ENCODE results near the gene CD38. TPM values are rescaled to one million over a fixed set of nuclear protein-coding genes. Genes with fewer than 3 reads are reported as not detected.
"Not testable (repeated sequence)": the region's sequence is repeated elsewhere in the genome, so short reads cannot be mapped to it uniquely, and the experiment has no call there.

The CD38 gene
- total RNA-seq, 1 experiment from 2014 or later = not detected

GRCh38 chr4:15797320-15797719 lies 19.2 kb downstream of the CD38 start:
- no peaks in the 10 kb centered on the region for H3K9me3 ChIP-seq (ENCODE audit: low read depth, low read length, poor library complexity, severe bottlenecking)
- POLR2A ChIA-PET (ENCODE audit: low non-redundant PET) = no interaction called here
- intact Hi-C loops (cut with micrococcal nuclease; ENCODE audit: unreplicated experiment) = no loop called here
- no peak overlapping the region for H3K4me3 ChIP-seq (ENCODE audit: low read depth, low read length, poor library complexity, severe bottlenecking)
- CTCF ChIA-PET = no interaction called here
- H3K36me3 ChIP-seq (ENCODE audit: insufficient read depth, low read length, poor library complexity, severe bottlenecking) = no peaks in the 10 kb centered on the region
- no peak overlapping the region for H3K27ac ChIP-seq (ENCODE audit: low read depth, low read length, poor library complexity, severe bottlenecking)
- peaks cover 24% of the 10 kb centered on the region for H3K27me3 ChIP-seq (replicated peaks; ENCODE audit: insufficient read depth, low read depth, low read length, poor library complexity)
- no peak for TF ChIP-seq CTCF (conservative IDR thresholded peaks at IDR 0.05; ENCODE audit: low read depth, low read length)
- TF ChIP-seq EZH2 (IDR thresholded peaks at IDR 0.05; ENCODE audit: borderline replicate concordance, low read depth, low read length, poor library complexity, severe bottlenecking) = no peak
- no peak for DNase-seq (ENCODE audit: low spot score)
- BruUV-seq (replicated peaks) = no TSS peak
- no peaks in the 10 kb centered on the region for H3K4me1 ChIP-seq (ENCODE audit: insufficient read depth, low read length, poor library complexity, severe bottlenecking)

GRCh38 chr4:15799141-15799540 lies 21.0 kb downstream of the CD38 start:
- ChIA-PET CTCF (no interaction called here), POLR2A (ENCODE audit: low non-redundant PET) (no interaction called here)
- no peak overlapping the region for H3K27ac ChIP-seq (ENCODE audit: low read depth, low read length, poor library complexity, severe bottlenecking)
- H3K4me1 ChIP-seq (ENCODE audit: insufficient read depth, low read length, poor library complexity, severe bottlenecking) = no peaks in the 10 kb centered on the region
- peaks cover 21% of the 10 kb centered on the region for H3K27me3 ChIP-seq (replicated peaks; ENCODE audit: insufficient read depth, low read depth, low read length, poor library complexity)
- TF ChIP-seq EZH2 (IDR thresholded peaks at IDR 0.05; ENCODE audit: borderline replicate concordance, low read depth, low read length, poor library complexity, severe bottlenecking) = no peak
- TF ChIP-seq CTCF (conservative IDR thresholded peaks at IDR 0.05; ENCODE audit: low read depth, low read length) = no peak
- no peaks in the 10 kb centered on the region for H3K9me3 ChIP-seq (ENCODE audit: low read depth, low read length, poor library complexity, severe bottlenecking)
- intact Hi-C loops (cut with micrococcal nuclease; ENCODE audit: unreplicated experiment) = no loop called here
- BruUV-seq (replicated peaks) = no TSS peak
- DNase-seq (ENCODE audit: low spot score) = no peak
- no peak overlapping the region for H3K4me3 ChIP-seq (ENCODE audit: low read depth, low read length, poor library complexity, severe bottlenecking)
- no peaks in the 10 kb centered on the region for H3K36me3 ChIP-seq (ENCODE audit: insufficient read depth, low read length, poor library complexity, severe bottlenecking)

- POLR2A ChIA-PET (ENCODE audit: low non-redundant PET) = no interaction called here
- Histone ChIP-seq H3K27me3 (replicated peaks; ENCODE audit: insufficient read depth, low read depth, low read length, poor library complexity) (peaks cover 16% of the 10 kb centered on the region), H3K4me3 (ENCODE audit: low read depth, low read length, poor library complexity, severe bottlenecking) (no peak overlapping the region), H3K9me3 (ENCODE audit: low read depth, low read length, poor library complexity, severe bottlenecking) (no peaks in the 10 kb centered on the region), H3K4me1 (ENCODE audit: insufficient read depth, low read length, poor library complexity, severe bottlenecking) (no peaks in the 10 kb centered on the region), H3K27ac (ENCODE audit: low read depth, low read length, poor library complexity, severe bottlenecking) (no peak overlapping the region), H3K36me3 (ENCODE audit: insufficient read depth, low read length, poor library complexity, severe bottlenecking) (no peaks in the 10 kb centered on the region)
- CTCF ChIA-PET = no interaction called here
- BruUV-seq (replicated peaks) = no TSS peak
- no peak for DNase-seq (ENCODE audit: low spot score)
- no peak for TF ChIP-seq EZH2 (IDR thresholded peaks at IDR 0.05; ENCODE audit: borderline replicate concordance, low read depth, low read length, poor library complexity, severe bottlenecking)
- TF ChIP-seq CTCF (conservative IDR thresholded peaks at IDR 0.05; ENCODE audit: low read depth, low read length) = no peak
- intact Hi-C loops (cut with micrococcal nuclease; ENCODE audit: unreplicated experiment) = loop anchor here (10.0 kb wide), 1 partner anchor 395 kb away; no protein-coding TSS in a partner anchor
Measured at GRCh38 chr4:15799701-15800100, 21.6 kb downstream of the CD38 start.

- H3K4me3 ChIP-seq (ENCODE audit: low read depth, low read length, poor library complexity, severe bottlenecking); DNase-seq (ENCODE audit: low spot score); BruUV-seq (replicated peaks); H3K27me3 ChIP-seq (replicated peaks; ENCODE audit: insufficient read depth, low read depth, low read length, poor library complexity); POLR2A ChIA-PET (ENCODE audit: low non-redundant PET); H3K36me3 ChIP-seq (ENCODE audit: insufficient read depth, low read length, poor library complexity, severe bottlenecking); H3K9me3 ChIP-seq (ENCODE audit: low read depth, low read length, poor library complexity, severe bottlenecking); H3K27ac ChIP-seq (ENCODE audit: low read depth, low read length, poor library complexity, severe bottlenecking); H3K4me1 ChIP-seq (ENCODE audit: insufficient read depth, low read length, poor library complexity, severe bottlenecking): not testable (repeated sequence)
- intact Hi-C loops (cut with micrococcal nuclease; ENCODE audit: unreplicated experiment) = loop anchor here (10.0 kb wide), 1 partner anchor 392 kb away; no protein-coding TSS in a partner anchor
- CTCF ChIA-PET = interaction anchor here (0.6 kb wide), 1 partner anchor 426 kb away, joined by 4 read pairs; no protein-coding TSS in a partner anchor
Measured at GRCh38 chr4:15802497-15802896, 24.4 kb downstream of the CD38 start.

Measured in A673 (cell line).